ENCODE data around the gene ZNF438. TPM values are rescaled to one million over a fixed set of nuclear protein-coding genes. Genes with fewer than 3 reads are reported as not detected.

The ZNF438 gene
- total RNA-seq, 1 experiment from 2014 or later, result 4.3 TPM

GRCh38 chr10:30835146-30835545 is 196.5 kb downstream of the ZNF438 start:
- intact Hi-C loops (cut with micrococcal nuclease; ENCODE audit: unreplicated experiment), result no loop called here
- Mint-ChIP-seq H3K4me3 (ENCODE audit: low read depth, unreplicated experiment) (no peak overlapping the region), H3K36me3 (ENCODE audit: insufficient read depth, unreplicated experiment) (no peaks in the 10 kb centered on the region), H3K4me1 (ENCODE audit: low read depth, unreplicated experiment) (peaks cover under 1% of the 10 kb centered on the region), H3K27me3 (ENCODE audit: unreplicated experiment) (no peaks in the 10 kb centered on the region), H3K9me3 (ENCODE audit: low read depth, unreplicated experiment) (no peaks in the 10 kb centered on the region), H3K27ac (ENCODE audit: unreplicated experiment) (no peak overlapping the region)
- no peak for TF ChIP-seq CTCF (IDR thresholded peaks at IDR 0.05; ENCODE audit: unreplicated experiment)
- no peak for DNase-seq
- BruUV-seq (replicated peaks), result no TSS peak
- CTCF ChIA-PET, result no interaction called here

- Mint-ChIP-seq H3K4me3 (ENCODE audit: low read depth, unreplicated experiment) (no peak overlapping the region), H3K4me1 (ENCODE audit: low read depth, unreplicated experiment) (no peaks in the 10 kb centered on the region), H3K27me3 (ENCODE audit: unreplicated experiment) (no peaks in the 10 kb centered on the region), H3K9me3 (ENCODE audit: low read depth, unreplicated experiment) (no peaks in the 10 kb centered on the region), H3K36me3 (ENCODE audit: insufficient read depth, unreplicated experiment) (no peaks in the 10 kb centered on the region), H3K27ac (ENCODE audit: unreplicated experiment) (no peak overlapping the region)
- intact Hi-C loops (cut with micrococcal nuclease; ENCODE audit: unreplicated experiment), result no loop called here
- CTCF ChIA-PET, result no interaction called here
- no peak for DNase-seq
- BruUV-seq (replicated peaks), result no TSS peak
- TF ChIP-seq CTCF (IDR thresholded peaks at IDR 0.05; ENCODE audit: unreplicated experiment), result no peak
These were observed 197.0 kb downstream of the ZNF438 start for GRCh38 chr10:30834651-30835050.

GRCh38 chr10:30834153-30834552 is 197.5 kb downstream of the ZNF438 start:
- BruUV-seq (replicated peaks), result no TSS peak
- no peak for TF ChIP-seq CTCF (IDR thresholded peaks at IDR 0.05; ENCODE audit: unreplicated experiment)

GRCh38 chr10:30833628-30833970 is 198.1 kb downstream of the ZNF438 start:
- DNase-seq, result no peak
- Mint-ChIP-seq H3K4me1 (ENCODE audit: low read depth, unreplicated experiment) (no peaks in the 10 kb centered on the region), H3K27me3 (ENCODE audit: unreplicated experiment) (no peaks in the 10 kb centered on the region), H3K36me3 (ENCODE audit: insufficient read depth, unreplicated experiment) (no peaks in the 10 kb centered on the region), H3K4me3 (ENCODE audit: low read depth, unreplicated experiment) (no peak overlapping the region), H3K9me3 (ENCODE audit: low read depth, unreplicated experiment) (no peaks in the 10 kb centered on the region), H3K27ac (ENCODE audit: unreplicated experiment) (no peak overlapping the region)
- CTCF ChIA-PET, result no interaction called here
- no peak for TF ChIP-seq CTCF (IDR thresholded peaks at IDR 0.05; ENCODE audit: unreplicated experiment)
- no TSS peak for BruUV-seq (replicated peaks)
- intact Hi-C loops (cut with micrococcal nuclease; ENCODE audit: unreplicated experiment), result no loop called here

More at GRCh38 chr10:30834153-30834552, 197.5 kb downstream of the ZNF438 start:
- CTCF ChIA-PET, result no interaction called here
- H3K27ac Mint-ChIP-seq (ENCODE audit: unreplicated experiment), result no peak overlapping the region
- no peaks in the 10 kb centered on the region for H3K36me3 Mint-ChIP-seq (ENCODE audit: insufficient read depth, unreplicated experiment)
- H3K27me3 Mint-ChIP-seq (ENCODE audit: unreplicated experiment), result no peaks in the 10 kb centered on the region
- intact Hi-C loops (cut with micrococcal nuclease; ENCODE audit: unreplicated experiment), result no loop called here
- DNase-seq, result no peak
- no peak overlapping the region for H3K4me3 Mint-ChIP-seq (ENCODE audit: low read depth, unreplicated experiment)
- H3K4me1 Mint-ChIP-seq (ENCODE audit: low read depth, unreplicated experiment), result no peaks in the 10 kb centered on the region
- no peaks in the 10 kb centered on the region for H3K9me3 Mint-ChIP-seq (ENCODE audit: low read depth, unreplicated experiment)
